Bone marrow (tissue), 2 donors: ENCODE measurements around the gene TUBB3.
"Not testable (repeated sequence)": the region's sequence is repeated elsewhere in the genome, so short reads cannot be mapped to it uniquely, and the experiment has no call there.

Source experiments
- DNase-seq, 2 donors: peaks; one replicate each; lab custom pipeline; 2025; lab: John Stamatoyannopoulos, UW

TUBB3 gene

DNA sequence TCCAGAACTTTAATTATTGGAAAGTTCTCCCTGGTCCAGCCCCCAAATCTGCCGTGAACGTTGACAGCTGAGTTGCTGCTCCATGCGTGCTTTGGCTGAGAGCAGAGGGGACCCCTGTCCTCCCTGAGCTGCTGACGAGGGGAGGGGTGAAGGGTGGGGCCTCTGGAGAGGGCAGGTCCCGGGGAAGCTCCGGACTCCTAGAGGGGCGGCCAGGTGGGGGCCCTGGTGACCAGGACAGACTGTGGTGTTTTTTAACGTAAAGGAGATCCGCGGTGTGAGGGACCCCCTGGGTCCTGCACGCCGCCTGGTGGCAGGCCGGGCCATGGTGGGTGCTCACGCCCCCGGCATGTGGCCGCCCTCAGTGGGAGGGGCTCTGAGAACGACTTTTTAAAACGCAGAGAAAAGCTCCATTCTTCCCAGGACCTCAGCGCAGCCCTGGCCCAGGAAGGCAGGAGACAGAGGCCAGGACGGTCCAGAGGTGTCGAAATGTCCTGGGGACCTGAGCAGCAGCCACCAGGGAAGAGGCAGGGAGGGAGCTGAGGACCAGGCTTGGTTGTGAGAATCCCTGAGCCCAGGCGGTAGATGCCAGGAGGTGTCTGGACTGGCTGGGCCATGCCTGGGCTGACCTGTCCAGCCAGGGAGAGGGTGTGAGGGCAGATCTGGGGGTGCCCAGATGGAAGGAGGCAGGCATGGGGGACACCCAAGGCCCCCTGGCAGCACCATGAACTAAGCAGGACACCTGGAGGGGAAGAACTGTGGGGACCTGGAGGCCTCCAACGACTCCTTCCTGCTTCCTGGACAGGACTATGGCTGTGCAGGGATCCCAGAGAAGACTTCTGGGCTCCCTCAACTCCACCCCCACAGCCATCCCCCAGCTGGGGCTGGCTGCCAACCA, 4.4 kb upstream of the TUBB3 start, which contains the start of gene MC1R:
MC1R (plus strand) TSS at position 410 of the 895 bp plus-strand sequence; CDS start at position 807, 397 bp downstream.
- DNase-seq, result no peak

DNA sequence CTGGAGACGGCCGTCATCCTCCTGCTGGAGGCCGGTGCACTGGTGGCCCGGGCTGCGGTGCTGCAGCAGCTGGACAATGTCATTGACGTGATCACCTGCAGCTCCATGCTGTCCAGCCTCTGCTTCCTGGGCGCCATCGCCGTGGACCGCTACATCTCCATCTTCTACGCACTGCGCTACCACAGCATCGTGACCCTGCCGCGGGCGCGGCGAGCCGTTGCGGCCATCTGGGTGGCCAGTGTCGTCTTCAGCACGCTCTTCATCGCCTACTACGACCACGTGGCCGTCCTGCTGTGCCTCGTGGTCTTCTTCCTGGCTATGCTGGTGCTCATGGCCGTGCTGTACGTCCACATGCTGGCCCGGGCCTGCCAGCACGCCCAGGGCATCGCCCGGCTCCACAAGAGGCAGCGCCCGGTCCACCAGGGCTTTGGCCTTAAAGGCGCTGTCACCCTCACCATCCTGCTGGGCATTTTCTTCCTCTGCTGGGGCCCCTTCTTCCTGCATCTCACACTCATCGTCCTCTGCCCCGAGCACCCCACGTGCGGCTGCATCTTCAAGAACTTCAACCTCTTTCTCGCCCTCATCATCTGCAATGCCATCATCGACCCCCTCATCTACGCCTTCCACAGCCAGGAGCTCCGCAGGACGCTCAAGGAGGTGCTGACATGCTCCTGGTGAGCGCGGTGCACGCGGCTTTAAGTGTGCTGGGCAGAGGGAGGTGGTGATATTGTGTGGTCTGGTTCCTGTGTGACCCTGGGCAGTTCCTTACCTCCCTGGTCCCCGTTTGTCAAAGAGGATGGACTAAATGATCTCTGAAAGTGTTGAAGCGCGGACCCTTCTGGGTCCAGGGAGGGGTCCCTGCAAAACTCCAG, 3.4 kb upstream of the TUBB3 start:
- DNase-seq, result no peak

DNA sequence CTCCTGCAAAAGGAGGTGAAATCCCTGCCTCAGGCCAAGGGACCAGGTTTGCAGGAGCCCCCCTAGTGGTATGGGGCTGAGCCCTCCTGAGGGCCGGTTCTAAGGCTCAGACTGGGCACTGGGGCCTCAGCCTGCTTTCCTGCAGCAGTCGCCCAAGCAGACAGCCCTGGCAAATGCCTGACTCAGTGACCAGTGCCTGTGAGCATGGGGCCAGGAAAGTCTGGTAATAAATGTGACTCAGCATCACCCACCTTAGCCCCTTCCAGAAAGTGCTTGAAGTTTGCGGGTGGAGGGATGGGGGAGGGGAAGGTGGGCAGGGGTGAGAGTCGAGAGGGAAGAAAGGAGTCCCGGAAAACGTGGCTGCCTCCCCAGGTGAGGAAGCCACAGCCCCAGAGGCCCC, 2.4 kb upstream of the TUBB3 start:
- DNase-seq, result no peak

DNA sequence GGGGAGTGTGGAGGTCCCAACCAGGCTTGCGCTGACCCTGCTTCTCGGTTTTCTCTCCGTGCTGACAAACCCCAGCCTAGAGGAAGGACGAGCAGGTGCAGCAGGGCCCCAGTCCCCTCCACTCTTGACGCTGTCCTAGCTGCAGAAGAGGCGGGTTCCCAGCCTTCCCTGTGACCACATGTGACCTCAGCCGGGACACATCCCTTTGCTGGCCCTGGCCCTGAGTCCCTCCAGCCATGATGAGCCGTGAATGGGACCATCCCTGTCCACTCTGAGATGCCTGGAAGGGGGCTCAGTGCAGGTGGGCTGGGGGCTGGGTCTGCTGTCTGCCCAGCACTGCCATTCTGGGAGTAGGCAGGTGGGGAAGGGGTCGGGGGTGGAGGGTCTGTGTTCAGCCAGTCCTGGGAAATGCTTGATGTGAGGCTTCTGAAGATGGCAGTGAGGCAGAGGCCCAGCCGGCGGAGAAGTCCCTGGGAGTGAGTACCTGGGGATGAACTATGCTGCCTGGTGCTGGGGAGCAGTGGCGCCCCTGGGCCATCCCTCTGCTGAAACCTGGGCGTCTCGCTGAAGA, 1.9 kb upstream of the TUBB3 start:
- DNase-seq, result no peak

DNA sequence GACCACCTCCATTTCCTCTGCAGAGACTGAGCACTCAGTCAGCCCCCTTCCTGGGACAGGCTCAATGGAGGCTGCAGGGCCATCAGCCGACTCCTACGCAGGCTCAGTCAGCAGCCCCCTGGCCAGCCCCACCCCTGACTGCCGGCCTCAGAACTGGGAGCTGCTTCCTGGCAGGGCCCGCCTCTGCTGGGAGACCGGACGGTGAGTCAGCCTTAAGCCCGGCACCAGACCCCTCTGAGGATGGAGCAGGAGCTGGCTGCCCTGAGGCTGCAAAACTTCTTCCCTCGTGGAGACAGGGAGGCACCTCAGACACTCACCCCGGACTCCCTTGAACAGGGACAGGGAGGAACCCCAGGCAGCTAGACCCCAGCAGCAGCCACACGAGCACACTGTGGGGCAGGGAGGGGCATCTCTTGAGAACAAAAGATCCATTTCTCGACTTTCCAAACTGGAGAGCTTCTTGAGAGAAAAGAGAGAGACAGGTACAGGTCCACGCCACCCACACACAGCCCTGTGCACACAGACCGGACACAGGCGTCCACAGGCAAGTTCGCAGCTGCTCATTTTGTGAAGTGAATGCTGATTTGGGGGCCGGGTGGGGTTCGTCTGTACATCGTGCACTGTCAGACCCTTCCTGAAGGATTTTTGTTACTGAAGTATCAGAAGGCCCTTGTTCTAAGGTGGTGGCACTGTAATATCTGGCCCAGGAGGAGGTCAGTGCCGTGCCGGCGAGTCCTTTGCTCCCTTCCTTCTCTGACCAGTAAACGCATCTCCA, 1.3 kb upstream of the TUBB3 start:
- DNase-seq, result peak; percentile 45 to 48

DNA sequence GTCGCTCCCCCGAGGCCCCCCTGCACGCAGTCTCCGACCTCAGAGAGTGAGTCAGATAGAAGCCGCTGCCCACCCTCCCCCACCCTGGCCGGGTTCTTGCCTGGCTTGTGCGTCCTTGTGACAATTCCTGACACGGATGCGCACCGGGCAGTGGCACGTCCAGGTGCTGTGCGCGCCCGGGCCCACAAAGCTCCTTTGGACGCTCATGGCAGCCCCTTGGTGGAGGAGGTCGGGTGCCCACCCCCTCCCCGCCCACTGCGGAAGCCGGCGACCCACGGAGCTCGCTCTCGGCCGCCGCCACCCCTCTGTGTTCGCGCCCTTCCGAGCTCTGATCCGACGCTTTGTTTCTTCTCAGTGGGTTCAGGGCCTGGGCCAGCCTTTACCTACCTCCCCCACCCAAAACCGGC, 662 bp upstream of the TUBB3 start:
- DNase-seq, result no peak

DNA sequence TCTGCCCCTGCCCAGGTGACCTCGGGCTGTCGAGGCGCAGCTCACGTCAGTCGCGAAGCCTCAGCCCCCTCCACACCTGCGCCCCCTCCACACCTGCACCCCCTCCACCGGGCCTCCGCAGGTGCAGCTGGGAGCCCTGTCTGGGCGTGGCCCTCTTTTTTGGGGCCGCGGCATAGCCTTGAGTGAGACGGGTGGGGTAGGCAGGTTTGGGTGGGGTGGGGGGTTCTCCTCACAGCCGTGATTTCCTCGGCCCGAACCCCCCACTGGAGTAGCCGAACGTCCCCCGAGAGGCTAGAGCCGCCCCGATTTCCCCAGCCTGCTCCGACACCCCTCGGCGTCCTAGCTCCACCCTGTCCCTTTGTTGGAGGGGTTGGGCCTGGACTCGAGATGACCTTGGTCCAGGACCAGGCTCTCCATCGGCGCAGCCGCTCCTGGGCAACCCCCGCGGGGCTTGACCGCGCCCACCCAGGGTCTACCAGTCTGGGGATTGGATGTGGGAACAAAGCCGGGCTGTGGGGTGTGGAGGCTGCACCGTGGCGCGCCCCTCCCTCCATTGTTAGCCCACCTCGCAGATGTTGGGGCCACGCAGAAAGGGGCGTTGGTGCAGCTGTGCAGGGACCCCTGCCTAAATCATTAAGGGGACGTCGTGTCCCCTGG, 626 bp downstream of the TUBB3 start:
- no peak for DNase-seq

DNA sequence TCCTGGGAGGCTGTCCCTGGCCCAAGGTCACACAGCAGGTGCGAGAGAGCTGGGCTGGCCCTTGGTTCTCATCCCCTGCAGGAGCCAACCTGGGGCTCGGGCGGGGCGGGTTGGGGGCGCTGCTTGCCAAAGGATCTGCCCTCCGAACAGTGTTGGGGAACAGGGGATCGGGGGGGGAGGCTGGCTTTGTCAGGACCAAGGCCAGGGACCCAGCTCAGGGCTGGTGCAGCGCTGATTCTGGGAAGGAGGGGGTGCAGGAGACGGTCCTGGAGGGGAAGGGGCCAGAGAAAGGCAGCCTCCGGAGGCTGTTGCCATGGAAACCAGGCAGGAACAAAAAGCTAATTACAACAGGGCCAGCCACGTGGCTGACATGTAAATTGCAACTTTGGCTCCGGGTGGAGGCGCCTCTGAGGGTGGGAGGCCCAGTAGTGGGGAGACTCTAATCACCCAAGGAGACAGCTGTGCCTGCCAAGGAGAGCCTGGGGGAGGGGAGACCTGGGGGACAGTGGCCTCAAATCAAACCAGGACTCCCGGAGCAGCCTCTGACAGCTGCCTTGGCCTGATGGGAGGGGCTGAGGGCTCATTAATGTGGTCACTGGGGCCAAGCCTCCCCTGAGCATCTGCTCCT, 1.3 kb downstream of the TUBB3 start:
- no peak for DNase-seq

DNA sequence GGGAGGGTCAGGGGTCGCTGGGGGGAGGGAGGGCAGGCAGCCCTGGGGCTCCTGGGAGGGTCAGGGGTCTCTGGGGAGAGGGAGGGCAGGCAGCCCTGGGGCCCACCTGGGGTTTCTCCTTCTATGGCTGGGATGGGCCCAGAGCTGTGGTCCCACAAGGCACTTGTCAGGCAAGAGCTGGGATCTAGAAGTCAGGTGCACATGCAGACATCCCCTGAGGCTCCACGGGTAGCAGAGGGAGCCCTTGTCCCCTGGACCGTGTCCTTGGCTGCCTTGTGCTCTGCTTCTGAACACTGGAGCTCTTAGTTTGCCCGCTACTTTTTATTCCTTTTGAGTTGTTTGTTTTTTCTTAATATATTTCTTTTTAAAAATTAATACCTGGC, 1.8 kb downstream of the TUBB3 start:
- no peak for DNase-seq

DNA sequence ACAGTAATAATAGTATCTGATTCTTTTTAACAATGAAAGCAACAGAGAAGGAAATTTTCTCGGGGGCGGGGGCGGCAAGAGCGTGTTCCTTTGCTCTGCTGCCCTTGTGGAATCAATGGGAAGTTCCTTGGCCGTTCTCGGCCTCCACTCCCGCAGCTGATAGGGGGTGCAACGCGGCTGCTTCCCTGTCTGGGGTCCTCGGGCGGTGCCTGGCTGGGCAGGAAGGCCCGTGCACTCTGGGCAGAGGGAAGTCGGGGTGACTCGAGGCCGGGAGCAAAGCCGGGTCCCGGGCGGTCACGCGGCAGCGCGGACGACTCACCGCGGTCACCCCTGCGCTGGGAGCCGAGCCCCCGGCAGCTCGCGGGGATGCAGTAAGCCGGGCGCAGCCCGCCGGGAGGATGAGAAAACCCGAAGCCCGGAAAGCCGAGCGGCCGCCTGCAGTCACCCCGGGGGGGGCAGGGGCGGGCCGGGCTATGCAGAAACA, 2.5 kb downstream of the TUBB3 start:
- DNase-seq, result peak in 1 of 2 donors; percentile 57

DNA sequence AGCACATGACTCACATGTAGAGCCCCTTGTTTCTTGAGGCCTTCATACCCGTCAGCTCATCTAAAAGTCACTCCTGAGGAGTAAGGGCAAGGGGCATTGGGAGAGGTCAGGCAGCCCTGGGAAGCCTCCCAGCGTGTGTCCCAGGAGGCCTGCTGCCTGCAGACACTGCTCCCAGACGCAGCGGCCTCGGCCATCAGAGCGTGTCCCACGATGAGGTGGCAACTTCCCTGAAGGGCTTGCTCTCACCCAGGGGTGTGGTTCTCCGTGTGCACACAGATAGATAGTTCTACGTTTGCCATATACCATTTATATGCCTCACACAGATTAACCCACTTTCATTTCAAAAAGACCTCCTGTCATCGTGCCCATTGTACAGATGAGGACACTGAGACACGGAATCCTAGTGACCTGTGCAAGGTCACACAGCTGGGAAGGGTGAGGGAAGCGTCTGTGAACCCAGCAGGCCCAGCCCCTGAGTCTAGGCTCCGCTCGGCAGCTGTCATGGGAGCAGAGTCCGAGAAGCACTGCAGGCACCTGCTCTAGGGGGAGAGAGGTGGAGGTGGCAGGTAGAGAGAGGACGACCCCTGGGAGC, 8.3 kb downstream of the TUBB3 start:
- no peak for DNase-seq

DNA sequence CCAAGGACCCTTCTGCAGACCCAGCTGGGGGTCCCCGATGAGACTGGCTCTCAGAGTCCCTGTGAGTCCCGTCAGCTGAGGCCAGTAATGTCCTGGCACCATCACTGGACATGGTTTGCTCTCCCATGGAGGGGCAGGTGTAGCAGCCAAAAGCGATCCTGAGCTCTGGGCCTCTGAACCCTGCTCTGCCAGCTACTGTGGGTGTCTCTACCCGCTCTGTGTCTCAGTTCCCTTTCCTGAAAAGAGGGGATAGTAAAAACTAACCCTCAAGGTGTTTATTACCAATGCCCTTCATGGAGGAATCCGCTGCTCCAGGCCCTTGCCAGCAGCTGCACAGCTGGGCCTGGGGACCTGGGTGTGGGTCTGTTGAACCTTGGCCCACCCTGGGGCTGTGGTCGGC, 8.8 kb downstream of the TUBB3 start:
- no peak for DNase-seq

DNA sequence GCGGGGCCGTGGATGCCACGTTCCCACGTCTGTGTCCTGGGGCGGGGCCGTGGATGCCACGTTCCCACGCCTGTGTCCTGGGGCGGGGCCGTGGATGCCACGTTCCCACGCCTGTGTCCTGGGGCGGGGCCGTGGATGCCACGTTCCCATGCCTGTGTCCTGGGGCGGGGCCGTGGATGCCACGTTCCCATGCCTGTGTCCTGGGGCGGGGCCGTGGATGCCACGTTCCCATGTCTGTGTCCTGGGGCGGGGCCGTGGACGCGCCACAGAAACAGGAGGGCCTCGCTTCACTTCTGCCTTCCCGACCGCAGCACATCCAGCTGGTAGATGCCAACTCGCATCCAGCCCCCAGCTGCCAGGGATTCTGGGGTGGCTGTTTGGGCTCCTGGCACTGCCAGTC, 10.9 kb downstream of the TUBB3 start:
- not testable (repeated sequence) for DNase-seq

DNA sequence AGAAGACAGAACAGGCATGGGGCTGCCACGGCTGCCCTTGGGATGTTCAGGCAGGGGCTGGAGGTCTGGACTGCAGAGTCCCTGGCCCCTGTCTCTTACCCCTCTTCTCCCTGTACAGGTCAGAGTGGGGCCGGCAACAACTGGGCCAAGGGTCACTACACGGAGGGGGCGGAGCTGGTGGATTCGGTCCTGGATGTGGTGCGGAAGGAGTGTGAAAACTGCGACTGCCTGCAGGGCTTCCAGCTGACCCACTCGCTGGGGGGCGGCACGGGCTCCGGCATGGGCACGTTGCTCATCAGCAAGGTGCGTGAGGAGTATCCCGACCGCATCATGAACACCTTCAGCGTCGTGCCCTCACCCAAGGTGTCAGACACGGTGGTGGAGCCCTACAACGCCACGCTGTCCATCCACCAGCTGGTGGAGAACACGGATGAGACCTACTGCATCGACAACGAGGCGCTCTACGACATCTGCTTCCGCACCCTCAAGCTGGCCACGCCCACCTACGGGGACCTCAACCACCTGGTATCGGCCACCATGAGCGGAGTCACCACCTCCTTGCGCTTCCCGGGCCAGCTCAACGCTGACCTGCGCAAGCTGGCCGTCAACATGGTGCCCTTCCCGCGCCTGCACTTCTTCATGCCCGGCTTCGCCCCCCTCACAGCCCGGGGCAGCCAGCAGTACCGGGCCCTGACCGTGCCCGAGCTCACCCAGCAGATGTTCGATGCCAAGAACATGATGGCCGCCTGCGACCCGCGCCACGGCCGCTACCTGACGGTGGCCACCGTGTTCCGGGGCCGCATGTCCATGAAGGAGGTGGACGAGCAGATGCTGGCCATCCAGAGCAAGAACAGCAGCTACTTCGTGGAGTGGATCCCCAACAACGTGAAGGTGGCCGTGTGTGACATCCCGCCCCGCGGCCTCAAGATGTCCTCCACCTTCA, 11.7 kb downstream of the TUBB3 start:
- no peak for DNase-seq

DNA sequence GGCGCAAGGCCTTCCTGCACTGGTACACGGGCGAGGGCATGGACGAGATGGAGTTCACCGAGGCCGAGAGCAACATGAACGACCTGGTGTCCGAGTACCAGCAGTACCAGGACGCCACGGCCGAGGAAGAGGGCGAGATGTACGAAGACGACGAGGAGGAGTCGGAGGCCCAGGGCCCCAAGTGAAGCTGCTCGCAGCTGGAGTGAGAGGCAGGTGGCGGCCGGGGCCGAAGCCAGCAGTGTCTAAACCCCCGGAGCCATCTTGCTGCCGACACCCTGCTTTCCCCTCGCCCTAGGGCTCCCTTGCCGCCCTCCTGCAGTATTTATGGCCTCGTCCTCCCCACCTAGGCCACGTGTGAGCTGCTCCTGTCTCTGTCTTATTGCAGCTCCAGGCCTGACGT, 12.5 kb downstream of the TUBB3 start:
- not testable (repeated sequence) for DNase-seq

DNA sequence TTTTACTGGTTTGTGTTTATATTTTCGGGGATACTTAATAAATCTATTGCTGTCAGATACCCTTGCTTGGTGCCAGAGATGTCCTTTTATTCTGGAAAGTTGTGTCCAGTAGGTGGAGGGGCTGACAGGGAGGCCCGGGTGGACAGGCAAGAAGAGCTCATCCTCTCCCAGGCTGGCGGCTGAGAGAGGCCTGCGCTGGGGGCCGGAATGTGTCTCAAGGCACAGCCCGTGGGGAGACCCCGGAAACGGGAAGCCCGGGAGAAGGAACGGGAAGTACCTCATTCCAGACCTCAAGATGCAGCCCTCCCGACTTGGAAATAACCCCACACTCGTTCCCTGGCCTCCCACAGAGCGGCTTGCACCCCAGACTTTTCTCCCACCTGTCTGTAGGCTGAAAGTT, 12.9 kb downstream of the TUBB3 start:
- no peak for DNase-seq

DNA sequence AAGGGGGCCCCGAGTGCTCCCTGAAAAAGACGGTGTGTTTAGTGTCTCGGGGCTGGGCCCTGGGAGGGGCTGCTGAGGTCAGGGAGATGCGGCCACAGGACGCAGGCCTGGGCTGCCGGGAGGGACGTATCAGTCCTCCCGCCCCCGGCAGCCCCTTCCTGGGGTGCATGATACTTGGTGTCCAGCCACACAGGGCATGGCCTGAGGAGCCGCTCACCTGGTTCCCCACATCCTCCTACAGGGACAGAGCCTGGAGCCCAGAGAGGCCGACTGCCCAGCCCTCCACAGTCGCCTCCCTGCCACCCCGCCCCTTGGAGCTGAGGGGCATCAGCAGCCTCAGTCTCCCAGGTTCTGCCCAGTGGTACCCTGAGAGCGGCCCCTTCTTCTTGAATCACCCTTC, 13.4 kb downstream of the TUBB3 start:
- no peak for DNase-seq

DNA sequence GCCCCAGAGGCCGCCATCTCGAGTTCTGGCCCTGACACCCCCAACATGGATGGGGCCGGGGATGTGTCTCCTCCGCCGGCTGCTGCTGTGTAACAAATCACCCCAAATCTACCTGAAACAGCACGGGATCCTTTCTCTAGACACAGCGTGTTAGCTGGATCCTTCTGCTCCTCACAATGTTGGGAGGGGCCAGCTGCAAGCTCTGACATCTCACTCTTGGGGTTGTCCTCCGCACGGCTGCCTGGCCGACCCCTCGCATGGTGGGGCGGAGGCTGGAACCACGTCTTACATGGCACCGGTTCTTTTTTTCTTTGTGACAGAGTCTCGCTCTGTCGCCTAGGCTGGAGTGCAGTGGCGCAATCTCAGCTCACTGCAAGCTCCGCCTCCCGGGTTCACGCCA, 13.8 kb downstream of the TUBB3 start:
- no peak for DNase-seq
